ENCODE measurements around the gene TMEM123. TPM values are rescaled to one million over a fixed set of nuclear protein-coding genes. Genes with fewer than 3 reads are reported as not detected.
A peak's percentile ranks its signal among the peaks of the same experiment; 100 is the strongest.
"Not testable (repeated sequence)": the region's sequence is repeated elsewhere in the genome, so short reads cannot be mapped to it uniquely, and the experiment has no call there.

The TMEM123 gene
- total RNA-seq, 1 donor from 2014 or later, result 248 TPM

- peaks cover 22% of the 10 kb centered on the region for H3K4me1 Mint-ChIP-seq (ENCODE audit: low read depth)
- H3K27me3 Mint-ChIP-seq, result no peaks in the 10 kb centered on the region
- no peak for TF ChIP-seq CTCF (IDR thresholded peaks at IDR 0.05; ENCODE audit: unreplicated experiment)
- no peak for DNase-seq (ENCODE audit: low spot score, unreplicated experiment)
- peaks cover 44% of the 10 kb centered on the region for H3K36me3 Mint-ChIP-seq (ENCODE audit: insufficient read depth)
- no peak overlapping the region for H3K27ac Mint-ChIP-seq
- H3K4me3 Mint-ChIP-seq (ENCODE audit: low read depth), result no peak overlapping the region
- H3K9me3 Mint-ChIP-seq (ENCODE audit: low read depth), result no peaks in the 10 kb centered on the region
Observed at GRCh38 chr11:102378818-102379217, 73.7 kb downstream of the TMEM123 start.

GRCh38 chr11:102377891-102378290 is 74.7 kb downstream of the TMEM123 start:
- Mint-ChIP-seq H3K27ac (no peak overlapping the region), H3K9me3 (ENCODE audit: low read depth) (no peaks in the 10 kb centered on the region), H3K4me1 (ENCODE audit: low read depth) (peaks cover 13% of the 10 kb centered on the region), H3K4me3 (ENCODE audit: low read depth) (no peak overlapping the region), H3K36me3 (ENCODE audit: insufficient read depth) (peaks cover 47% of the 10 kb centered on the region), H3K27me3 (no peaks in the 10 kb centered on the region)
- DNase-seq (ENCODE audit: low spot score, unreplicated experiment), result no peak
- no peak for TF ChIP-seq CTCF (IDR thresholded peaks at IDR 0.05; ENCODE audit: unreplicated experiment)

GRCh38 chr11:102375720-102376399 is 76.7 kb downstream of the TMEM123 start:
- no peak for DNase-seq (ENCODE audit: low spot score, unreplicated experiment)
- H3K36me3 Mint-ChIP-seq (ENCODE audit: insufficient read depth), result peaks cover 44% of the 10 kb centered on the region
- H3K27me3 Mint-ChIP-seq, result no peaks in the 10 kb centered on the region
- H3K9me3 Mint-ChIP-seq (ENCODE audit: low read depth), result peaks cover 5% of the 10 kb centered on the region
- no peak overlapping the region for H3K27ac Mint-ChIP-seq
- H3K4me3 Mint-ChIP-seq (ENCODE audit: low read depth), result no peak overlapping the region
- H3K4me1 Mint-ChIP-seq (ENCODE audit: low read depth), result peaks cover 4% of the 10 kb centered on the region
- no peak for TF ChIP-seq CTCF (IDR thresholded peaks at IDR 0.05; ENCODE audit: unreplicated experiment)

- not testable (repeated sequence) for H3K27me3 Mint-ChIP-seq; DNase-seq (ENCODE audit: low spot score, unreplicated experiment); H3K4me1 Mint-ChIP-seq (ENCODE audit: low read depth); H3K9me3 Mint-ChIP-seq (ENCODE audit: low read depth)
- peak overlapping the region; percentile 71 for H3K27ac Mint-ChIP-seq
- peaks cover 39% of the 10 kb centered on the region for H3K36me3 Mint-ChIP-seq (ENCODE audit: insufficient read depth)
- peak overlapping the region; percentile 53 for H3K4me3 Mint-ChIP-seq (ENCODE audit: low read depth)
Observed at GRCh38 chr11:102374633-102375424, 77.7 kb downstream of the TMEM123 start.

- H3K4me3 Mint-ChIP-seq (ENCODE audit: low read depth), result no peak overlapping the region
- H3K27ac Mint-ChIP-seq, result no peak overlapping the region
- no peaks in the 10 kb centered on the region for H3K4me1 Mint-ChIP-seq (ENCODE audit: low read depth)
- no peaks in the 10 kb centered on the region for H3K27me3 Mint-ChIP-seq
- TF ChIP-seq CTCF (IDR thresholded peaks at IDR 0.05; ENCODE audit: unreplicated experiment), result no peak
- peaks cover 5% of the 10 kb centered on the region for H3K9me3 Mint-ChIP-seq (ENCODE audit: low read depth)
- peaks cover 37% of the 10 kb centered on the region for H3K36me3 Mint-ChIP-seq (ENCODE audit: insufficient read depth)
- no peak for DNase-seq (ENCODE audit: low spot score, unreplicated experiment)
Observed at GRCh38 chr11:102368472-102368871, 84.1 kb downstream of the TMEM123 start.
